Ishikawa (cell line): Measurements from ENCODE around the gene CCNI.

Experiments
- CREB1 ChIP-seq: IDR thresholded peaks from 2 replicates; pipeline ENCODE4 v1.6.1; 2012; ENCODE audit warnings: low read depth
- NFIC ChIP-seq: IDR thresholded peaks from 2 replicates; pipeline ENCODE4 v1.6.1; 2012
- RAD21 ChIP-seq: IDR thresholded peaks from 2 replicates; pipeline ENCODE4 v1.6.1; 2012; ENCODE audit warnings: low read depth
- REST ChIP-seq: IDR thresholded peaks from 2 replicates; pipeline ENCODE4 v1.6.1; 2012; ENCODE audit warnings: low read depth, mild to moderate bottlenecking
- TAF1 ChIP-seq: IDR thresholded peaks from 2 replicates; pipeline ENCODE4 v1.6.1; 2012; ENCODE audit warnings: low read depth, mild to moderate bottlenecking
- TEAD4 ChIP-seq: IDR thresholded peaks from 2 replicates; pipeline ENCODE4 v1.6.1; 2012
- USF1 ChIP-seq: IDR thresholded peaks from 2 replicates; pipeline ENCODE4 v1.6.1; 2012
- ZBTB7A ChIP-seq: IDR thresholded peaks from 2 replicates; pipeline ENCODE4 v1.6.1; 2012; ENCODE audit warnings: low read depth
- TF ChIP-seq, protein P1 (sequence below): IDR thresholded peaks from 2 replicates; pipeline ENCODE4 v1.6.1; 2012

DNA sequence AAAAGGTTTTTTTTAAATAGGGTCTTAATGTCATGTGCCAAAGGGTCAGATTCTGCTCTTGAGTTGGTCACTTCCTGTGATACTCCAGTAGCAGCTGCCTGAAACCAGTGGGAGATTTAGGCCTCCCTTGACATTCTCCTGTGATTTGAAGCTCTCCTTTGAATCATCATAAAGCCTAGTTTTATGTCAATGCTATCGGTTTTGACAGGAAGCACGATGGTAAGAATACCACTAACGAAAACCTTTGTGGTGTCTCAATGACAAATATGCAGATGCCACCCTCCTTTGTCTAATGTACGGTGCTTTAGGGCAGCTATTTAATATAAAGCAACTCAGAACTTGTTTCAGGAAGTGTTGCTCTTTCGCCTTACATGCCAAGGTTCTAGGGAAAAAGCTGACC is 44.2 kb downstream of the CCNI start:
- TF ChIP-seq, protein P1, sequence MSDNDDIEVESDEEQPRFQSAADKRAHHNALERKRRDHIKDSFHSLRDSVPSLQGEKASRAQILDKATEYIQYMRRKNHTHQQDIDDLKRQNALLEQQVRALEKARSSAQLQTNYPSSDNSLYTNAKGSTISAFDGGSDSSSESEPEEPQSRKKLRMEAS = no peak
- TF ChIP-seq ZBTB7A (no peak), TAF1 (no peak), CREB1 (no peak), REST (no peak), TEAD4 (no peak), RAD21 (no peak), NFIC (no peak), USF1 (no peak)
